HG02678 (cell line): ENCODE data around the gene ARHGEF10L.

Experiments
- ATAC-seq: cut with Tn5 transposase; IDR thresholded peaks from one replicate; pipeline ENCODE4 v1.9.1; 2021; ENCODE audit warnings: mild to moderate bottlenecking, moderate library complexity; ENCODE audit not compliant: unreplicated experiment

The ARHGEF10L gene

GRCh38 chr1:17588048-17588871 is 48.8 kb downstream of the ARHGEF10L start:
- no peak for ATAC-seq

- no peak for ATAC-seq
Measured at GRCh38 chr1:17591814-17592430, 52.4 kb downstream of the ARHGEF10L start.

GRCh38 chr1:17594026-17594425 is 54.5 kb downstream of the ARHGEF10L start:
- ATAC-seq, result no peak

- ATAC-seq, result no peak
Measured at GRCh38 chr1:17594690-17595601, 55.4 kb downstream of the ARHGEF10L start.

- no peak for ATAC-seq
Measured at GRCh38 chr1:17595602-17595925, 56.1 kb downstream of the ARHGEF10L start.

- no peak for ATAC-seq
Measured at GRCh38 chr1:17596186-17596585, 56.7 kb downstream of the ARHGEF10L start.

GRCh38 chr1:17596651-17597509 is 57.4 kb downstream of the ARHGEF10L start:
- no peak for ATAC-seq

- ATAC-seq, result no peak
Measured at GRCh38 chr1:17597651-17598050, 58.2 kb downstream of the ARHGEF10L start.

- no peak for ATAC-seq
Measured at GRCh38 chr1:17598251-17598650, 58.8 kb downstream of the ARHGEF10L start.

GRCh38 chr1:17599291-17599953 is 59.9 kb downstream of the ARHGEF10L start:
- no peak for ATAC-seq

GRCh38 chr1:17599954-17600300 is 60.4 kb downstream of the ARHGEF10L start:
- no peak for ATAC-seq

GRCh38 chr1:17600321-17600720 is 60.8 kb downstream of the ARHGEF10L start:
- no peak for ATAC-seq

- ATAC-seq, result no peak
Measured at GRCh38 chr1:17601643-17602382, 62.3 kb downstream of the ARHGEF10L start.

GRCh38 chr1:17603091-17603841 is 63.8 kb downstream of the ARHGEF10L start:
- ATAC-seq, result no peak

- ATAC-seq, result no peak
Measured at GRCh38 chr1:17605582-17606344, 66.3 kb downstream of the ARHGEF10L start.

- ATAC-seq, result no peak
Measured at GRCh38 chr1:17606826-17607440, 67.4 kb downstream of the ARHGEF10L start.
